ENCODE measurements around the gene ELAVL1.
A peak's percentile ranks its signal among the peaks of the same experiment; 100 is the strongest.
"Not testable (repeated sequence)": the region's sequence is repeated elsewhere in the genome, so short reads cannot be mapped to it uniquely, and the experiment has no call there.

Gene ELAVL1

GRCh38 chr19:7925171-7925851 is 80.1 kb downstream of the ELAVL1 start:
- H3K4me3 Mint-ChIP-seq = peak overlapping the region; percentile 72

GRCh38 chr19:7924651-7925170 is 80.7 kb downstream of the ELAVL1 start:
- Mint-ChIP-seq H3K27me3 (peaks cover 4% of the 10 kb centered on the region), H3K36me3 (ENCODE audit: low read depth) (peaks cover 40% of the 10 kb centered on the region), H3K27ac (peak overlapping the region; percentile 64), H3K9me3 (no peaks in the 10 kb centered on the region), H3K4me1 (ENCODE audit: low read depth) (peaks cover 38% of the 10 kb centered on the region), H3K4me3 (no peak overlapping the region)
- no peak for DNase-seq

More at GRCh38 chr19:7925171-7925851, 80.1 kb downstream of the ELAVL1 start:
- Mint-ChIP-seq H3K4me1 (ENCODE audit: low read depth) (peaks cover 38% of the 10 kb centered on the region), H3K27ac (peak overlapping the region; percentile 90), H3K9me3 (no peaks in the 10 kb centered on the region), H3K27me3 (no peaks in the 10 kb centered on the region), H3K36me3 (ENCODE audit: low read depth) (peaks cover 45% of the 10 kb centered on the region)
- DNase-seq = peak; percentile 85

GRCh38 chr19:7924241-7924640 is 81.2 kb downstream of the ELAVL1 start:
- Mint-ChIP-seq H3K27ac (peak overlapping the region; percentile 47), H3K27me3 (peaks cover 9% of the 10 kb centered on the region)

GRCh38 chr19:7923295-7924191 is 81.9 kb downstream of the ELAVL1 start:
- H3K9me3 Mint-ChIP-seq = no peaks in the 10 kb centered on the region
- H3K4me3 Mint-ChIP-seq = no peak overlapping the region
- H3K27me3 Mint-ChIP-seq = peaks cover 16% of the 10 kb centered on the region
- peaks cover 29% of the 10 kb centered on the region for H3K36me3 Mint-ChIP-seq (ENCODE audit: low read depth)
- DNase-seq = no peak
- peak overlapping the region; percentile 44 for H3K27ac Mint-ChIP-seq
- H3K4me1 Mint-ChIP-seq (ENCODE audit: low read depth) = peaks cover 31% of the 10 kb centered on the region

More at GRCh38 chr19:7924241-7924640, 81.2 kb downstream of the ELAVL1 start:
- H3K4me3 Mint-ChIP-seq = no peak overlapping the region
- DNase-seq = no peak
- peaks cover 36% of the 10 kb centered on the region for H3K36me3 Mint-ChIP-seq (ENCODE audit: low read depth)
- peaks cover 37% of the 10 kb centered on the region for H3K4me1 Mint-ChIP-seq (ENCODE audit: low read depth)
- H3K9me3 Mint-ChIP-seq = no peaks in the 10 kb centered on the region

GRCh38 chr19:7922836-7923195 is 82.6 kb downstream of the ELAVL1 start:
- H3K27me3 Mint-ChIP-seq = peaks cover 23% of the 10 kb centered on the region
- H3K4me3 Mint-ChIP-seq = no peak overlapping the region
- peaks cover 22% of the 10 kb centered on the region for H3K36me3 Mint-ChIP-seq (ENCODE audit: low read depth)
- no peak overlapping the region for H3K27ac Mint-ChIP-seq
- H3K4me1 Mint-ChIP-seq (ENCODE audit: low read depth) = peaks cover 33% of the 10 kb centered on the region
- DNase-seq = no peak
- no peaks in the 10 kb centered on the region for H3K9me3 Mint-ChIP-seq

GRCh38 chr19:7921967-7922835 is 83.2 kb downstream of the ELAVL1 start:
- H3K9me3 Mint-ChIP-seq = no peaks in the 10 kb centered on the region
- DNase-seq = no peak
- H3K27me3 Mint-ChIP-seq = peaks cover 26% of the 10 kb centered on the region
- no peak overlapping the region for H3K4me3 Mint-ChIP-seq
- peaks cover 19% of the 10 kb centered on the region for H3K36me3 Mint-ChIP-seq (ENCODE audit: low read depth)
- no peak overlapping the region for H3K27ac Mint-ChIP-seq
- H3K4me1 Mint-ChIP-seq (ENCODE audit: low read depth) = peaks cover 35% of the 10 kb centered on the region

GRCh38 chr19:7921302-7921966 is 84.0 kb downstream of the ELAVL1 start:
- H3K4me3 Mint-ChIP-seq = peak overlapping the region; percentile 79
- H3K4me1 Mint-ChIP-seq (ENCODE audit: low read depth) = peaks cover 36% of the 10 kb centered on the region
- H3K27me3 Mint-ChIP-seq = peaks cover 30% of the 10 kb centered on the region
- no peak for DNase-seq
- H3K9me3 Mint-ChIP-seq = no peaks in the 10 kb centered on the region
- peaks cover 16% of the 10 kb centered on the region for H3K36me3 Mint-ChIP-seq (ENCODE audit: low read depth)
- peak overlapping the region; percentile 92 for H3K27ac Mint-ChIP-seq

- Mint-ChIP-seq H3K4me1 (ENCODE audit: low read depth) (peaks cover 36% of the 10 kb centered on the region), H3K27me3 (peaks cover 34% of the 10 kb centered on the region), H3K9me3 (no peaks in the 10 kb centered on the region)
These were observed 84.7 kb downstream of the ELAVL1 start for GRCh38 chr19:7920519-7921301.

GRCh38 chr19:7919610-7920518 is 85.6 kb downstream of the ELAVL1 start, which contains the start of gene SNAPC2:
SNAPC2 (plus strand) TSS chr19:7920338; CDS start chr19:7920367, 29 bp downstream.
- Mint-ChIP-seq H3K4me3 (peak within 1 kb of the TSS; percentile 79), H3K9me3 (no peaks in the 10 kb centered on the region), H3K27me3 (peaks cover 42% of the 10 kb centered on the region), H3K4me1 (ENCODE audit: low read depth) (peaks cover 38% of the 10 kb centered on the region), H3K36me3 (ENCODE audit: low read depth) (peaks cover 14% of the 10 kb centered on the region), H3K27ac (peak within 1 kb of the TSS; percentile 92)
- peak; percentile 98 for DNase-seq

More at GRCh38 chr19:7920519-7921301, 84.7 kb downstream of the ELAVL1 start:
- peak; percentile 98 for DNase-seq
- Mint-ChIP-seq H3K36me3 (ENCODE audit: low read depth) (peaks cover 14% of the 10 kb centered on the region), H3K27ac (peak overlapping the region; percentile 92), H3K4me3 (peak overlapping the region; percentile 79)

GRCh38 chr19:7918615-7919421 is 86.6 kb downstream of the ELAVL1 start:
- Mint-ChIP-seq H3K36me3 (ENCODE audit: low read depth) (peaks cover 14% of the 10 kb centered on the region), H3K27me3 (peaks cover 49% of the 10 kb centered on the region), H3K4me1 (ENCODE audit: low read depth) (peaks cover 37% of the 10 kb centered on the region), H3K4me3 (peak overlapping the region; percentile 77), H3K9me3 (no peaks in the 10 kb centered on the region), H3K27ac (no peak overlapping the region)
- no peak for DNase-seq

GRCh38 chr19:7918062-7918614 is 87.3 kb downstream of the ELAVL1 start:
- H3K4me1 Mint-ChIP-seq (ENCODE audit: low read depth) = peaks cover 37% of the 10 kb centered on the region
- not testable (repeated sequence) for DNase-seq, H3K4me3 Mint-ChIP-seq, H3K9me3 Mint-ChIP-seq, H3K27ac Mint-ChIP-seq
- peaks cover 49% of the 10 kb centered on the region for H3K27me3 Mint-ChIP-seq
- H3K36me3 Mint-ChIP-seq (ENCODE audit: low read depth) = peaks cover 14% of the 10 kb centered on the region

Data from activated T-cell treated with anti-CD3 and anti-CD28 coated beads, Interleukin-2, amount 50 U/mL, for 24 hours (primary cell).